Esophagus muscularis mucosa (tissue), 4 donors: Measurements from ENCODE around the gene EIF3L. TPM values are rescaled to one million over a fixed set of nuclear protein-coding genes. Genes with fewer than 3 reads are reported as not detected.
A peak's percentile ranks its signal among the peaks of the same experiment; 100 is the strongest.

Experiments
- DNase-seq: peaks from one replicate; pipeline ENCODE4 v3.0.0-alpha.2; 2017; ENCODE audit errors: extremely low spot score
- H3K27ac ChIP-seq, 4 donors: fragments of 200-600 bp; sonication (generic); replicated peaks in 1 of 4; 1 replicate in 3 of 4; 2 replicates in 1 of 4; pipeline ENCODE4 v1.5.1; 2016 to 2019; ENCODE audit warnings: mild to moderate bottlenecking in 1 of 4
- H3K27me3 ChIP-seq, 4 donors: fragments of 200-600 bp; sonication (generic); one replicate each; pipeline versions ENCODE4 v1.5.1 to v1.6.0; 2016 to 2019
- H3K36me3 ChIP-seq, 4 donors: fragments of 200-600 bp; sonication (generic); one replicate each; pipeline ENCODE4 v1.5.1; 2016 to 2019
- H3K4me1 ChIP-seq, 4 donors: fragments of 200-600 bp; sonication (generic); one replicate each; pipeline ENCODE4 v1.5.1; 2016 to 2019
- H3K4me3 ChIP-seq, 4 donors: fragments of 200-600 bp; sonication (generic); 1 replicate in 2 of 4; 2 replicates in 2 of 4; pipeline ENCODE4 v1.5.1; 2016 to 2019; ENCODE audit warnings: mild to moderate bottlenecking in 4 of 4, moderate library complexity in 1 of 4
- H3K9me3 ChIP-seq, 4 donors: fragments of 200-600 bp; sonication (generic); 1 replicate in 3 of 4; 2 replicates in 1 of 4; pipeline ENCODE4 v1.5.1; 2016 to 2019
- EP300 ChIP-seq: sonication (generic); formaldehyde crosslinking; IDR thresholded peaks from one replicate; pipeline ENCODE4 v1.6.1; 2017; ENCODE audit warnings: antibody characterized with exemption
- POLR2A ChIP-seq: fragments of 450-650 bp; IDR thresholded peaks from one replicate; pipeline ENCODE4 v1.6.1; 2017; ENCODE audit warnings: antibody characterized with exemption, moderate library complexity, mild to moderate bottlenecking, low read depth
- POLR2AphosphoS5 ChIP-seq, 2 donors: sonication (generic); formaldehyde crosslinking; IDR thresholded peaks; one replicate each; pipeline ENCODE4 v1.6.1; 2017; ENCODE audit warnings: antibody characterized with exemption in 2 of 2
- WGBS: methylation state at CpG from one replicate; pipeline ENCODE4 v1.1.5; 2018; 5-methylcytosine and 5-hydroxymethylcytosine counted together
- intact Hi-C: fragments of 100-400 bp; cut with DNase I; formaldehyde crosslinking; loops from one replicate; pipeline ENCODE4 v1.15.1; 2023
- total RNA-seq, 4 donors: library from RNA; depleted of rRNA; stranded (reverse); fragments of >200 nt; gene quantifications; one replicate each; pipeline versions ENCODE4 v1.1.0 to v1.2.1, GENCODE V29; 2016
- TF ChIP-seq, protein P1 (sequence below), 3 experiments: fragments of 200-600 bp in 2 of 3; fragments of 450-650 bp in 1 of 3; sonication (generic) in 2 of 3; IDR thresholded peaks; one replicate each; pipeline ENCODE4 v1.5.1; 2017 to 2019; ENCODE audit warnings: antibody characterized with exemption in 3 of 3, mild to moderate bottlenecking in 2 of 3, moderate library complexity in 1 of 3

EIF3L gene
- total RNA-seq, 4 donors from 2014 or later = 348 to 494 (median 425) TPM

DNA sequence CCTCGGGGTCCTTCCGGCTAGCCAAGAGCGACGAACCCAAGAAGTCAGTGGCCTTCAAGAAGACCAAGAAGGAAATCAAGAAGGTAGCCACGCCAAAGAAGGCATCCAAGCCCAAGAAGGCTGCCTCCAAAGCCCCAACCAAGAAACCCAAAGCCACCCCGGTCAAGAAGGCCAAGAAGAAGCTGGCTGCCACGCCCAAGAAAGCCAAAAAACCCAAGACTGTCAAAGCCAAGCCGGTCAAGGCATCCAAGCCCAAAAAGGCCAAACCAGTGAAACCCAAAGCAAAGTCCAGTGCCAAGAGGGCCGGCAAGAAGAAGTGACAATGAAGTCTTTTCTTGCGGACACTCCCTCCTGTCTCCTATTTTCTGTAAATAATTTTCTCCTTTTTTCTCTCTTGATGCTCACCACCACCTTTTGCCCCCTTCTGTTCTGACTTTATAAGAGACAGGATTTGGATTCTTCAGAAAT lies 43.4 kb upstream of the EIF3L start:
- TF ChIP-seq EP300 (no peak), POLR2A (no peak), POLR2AphosphoS5 (IDR thresholded peaks at IDR 0.05) (no peak)
- TF ChIP-seq, protein P1, sequence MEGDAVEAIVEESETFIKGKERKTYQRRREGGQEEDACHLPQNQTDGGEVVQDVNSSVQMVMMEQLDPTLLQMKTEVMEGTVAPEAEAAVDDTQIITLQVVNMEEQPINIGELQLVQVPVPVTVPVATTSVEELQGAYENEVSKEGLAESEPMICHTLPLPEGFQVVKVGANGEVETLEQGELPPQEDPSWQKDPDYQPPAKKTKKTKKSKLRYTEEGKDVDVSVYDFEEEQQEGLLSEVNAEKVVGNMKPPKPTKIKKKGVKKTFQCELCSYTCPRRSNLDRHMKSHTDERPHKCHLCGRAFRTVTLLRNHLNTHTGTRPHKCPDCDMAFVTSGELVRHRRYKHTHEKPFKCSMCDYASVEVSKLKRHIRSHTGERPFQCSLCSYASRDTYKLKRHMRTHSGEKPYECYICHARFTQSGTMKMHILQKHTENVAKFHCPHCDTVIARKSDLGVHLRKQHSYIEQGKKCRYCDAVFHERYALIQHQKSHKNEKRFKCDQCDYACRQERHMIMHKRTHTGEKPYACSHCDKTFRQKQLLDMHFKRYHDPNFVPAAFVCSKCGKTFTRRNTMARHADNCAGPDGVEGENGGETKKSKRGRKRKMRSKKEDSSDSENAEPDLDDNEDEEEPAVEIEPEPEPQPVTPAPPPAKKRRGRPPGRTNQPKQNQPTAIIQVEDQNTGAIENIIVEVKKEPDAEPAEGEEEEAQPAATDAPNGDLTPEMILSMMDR (IDR thresholded peaks at IDR 0.05) = no peak
- Histone ChIP-seq H3K4me1 (peaks cover 49 to 69% (median 66%) of the 10 kb centered on the region in 4 donors), H3K4me3 (peak overlapping the region; percentile 61 to 73 (median 66)), H3K36me3 (no peaks in the 10 kb centered on the region), H3K9me3 (no peaks in the 10 kb centered on the region), H3K27ac (peak overlapping the region; percentile 85 to 95 (median 90)), H3K27me3 (no peaks in the 10 kb centered on the region)
- DNase-seq = no peak
- intact Hi-C loops = loop anchor here (5.0 kb wide), 1 partner anchor 59 kb away; no protein-coding TSS in a partner anchor
- WGBS = 42% methylated on average over 10 of the region's 10 CpGs

DNA sequence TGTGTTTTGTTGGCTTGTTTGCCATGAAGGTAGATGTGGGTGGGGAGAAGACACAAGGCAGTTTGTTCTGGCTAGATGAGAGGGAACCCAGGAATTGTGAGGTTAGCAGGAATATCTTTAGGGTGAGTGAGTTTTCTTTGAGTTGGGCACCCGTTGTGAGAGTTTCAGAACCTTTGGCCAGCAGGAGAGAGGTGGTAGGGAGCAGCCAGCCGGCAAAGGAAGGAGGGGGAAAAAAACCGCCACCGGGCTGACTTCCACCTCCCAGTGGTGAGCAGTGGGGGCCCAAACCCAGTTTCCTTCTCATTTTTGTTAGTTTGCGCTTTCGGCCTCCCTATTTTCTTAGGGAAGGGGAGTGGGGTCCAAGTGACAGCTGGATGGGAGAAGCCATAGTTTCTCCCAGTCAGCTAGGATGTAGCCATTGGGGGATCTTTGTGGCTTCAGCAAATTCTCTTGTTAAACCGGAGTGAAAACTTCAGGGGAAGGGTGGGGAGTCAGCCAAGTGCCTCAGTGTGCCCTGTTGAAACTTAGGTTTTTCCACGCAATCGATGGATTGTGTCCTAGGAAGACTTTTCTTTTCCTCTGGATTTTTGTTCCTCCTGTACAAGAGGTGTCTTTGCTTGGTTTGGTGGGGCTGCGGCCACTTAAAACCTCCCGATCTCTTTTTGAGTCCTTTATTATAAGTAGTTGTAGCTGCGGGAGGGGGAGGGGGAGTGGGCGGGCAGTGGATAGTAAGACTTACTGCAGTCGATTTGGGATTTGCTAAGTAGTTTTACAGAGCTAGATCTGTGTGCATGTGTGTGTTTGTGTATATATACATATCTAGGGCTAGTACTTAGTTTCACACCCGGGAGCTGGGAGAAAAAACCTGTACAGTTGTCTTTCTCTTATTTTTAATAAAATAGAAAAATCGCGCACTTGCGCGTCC lies 42.5 kb upstream of the EIF3L start:
- Histone ChIP-seq H3K9me3 (no peaks in the 10 kb centered on the region), H3K36me3 (no peaks in the 10 kb centered on the region), H3K27me3 (no peaks in the 10 kb centered on the region), H3K27ac (peak overlapping the region; percentile 85 to 95 (median 90)), H3K4me1 (peaks cover 49 to 69% (median 66%) of the 10 kb centered on the region in 4 donors), H3K4me3 (peak overlapping the region; percentile 61 to 73 (median 66))
- intact Hi-C loops = loop anchor here (5.0 kb wide), 1 partner anchor 59 kb away; no protein-coding TSS in a partner anchor
- TF ChIP-seq POLR2A = no peak
- TF ChIP-seq, protein P1 (IDR thresholded peaks at IDR 0.05) = no peak
- no peak for TF ChIP-seq EP300
- no peak for TF ChIP-seq POLR2AphosphoS5 (IDR thresholded peaks at IDR 0.05)
- DNase-seq = no peak
- 4% methylated on average over 19 of the region's 19 CpGs for WGBS

GRCh38 chr22:37807410-37808293 lies 41.6 kb upstream of the EIF3L start, which contains the start of gene GCAT:
TSS of gene GCAT (plus strand) at chr22:37807934. CDS start at chr22:37807968, 34 bp downstream.
- WGBS = under 1% methylated on average over 34 of the region's 73 CpGs

DNA sequence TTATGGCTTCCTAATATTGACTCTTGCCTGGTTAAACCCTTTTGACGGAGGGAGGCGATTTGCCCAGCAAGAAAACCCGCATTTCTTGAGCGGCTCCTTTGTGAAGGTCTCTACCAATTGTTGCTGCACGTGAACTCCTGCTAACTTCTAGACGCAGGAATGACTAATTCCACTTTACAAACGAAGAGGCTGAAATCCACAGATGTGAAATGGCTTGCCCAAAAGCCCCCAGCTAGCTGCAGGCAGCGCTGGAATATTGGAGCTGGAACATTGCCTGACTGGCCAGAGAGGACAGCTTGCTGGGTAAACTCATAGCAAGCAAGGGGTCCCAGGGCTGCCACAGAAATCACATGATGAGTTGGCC lies 40.9 kb upstream of the EIF3L start:
- H3K27ac ChIP-seq = peak overlapping the region; percentile 85 to 95 (median 90)
- WGBS = 8% methylated on average over 8 of the region's 8 CpGs
- peaks cover 38 to 53% (median 51%) of the 10 kb centered on the region in 4 donors for H3K4me1 ChIP-seq
- DNase-seq = no peak
- no peaks in the 10 kb centered on the region for H3K9me3 ChIP-seq
- intact Hi-C loops = loop anchor here (5.0 kb wide), 1 partner anchor 61 kb away; no protein-coding TSS in a partner anchor
- H3K27me3 ChIP-seq = no peaks in the 10 kb centered on the region
- H3K4me3 ChIP-seq = peak overlapping the region; percentile 61 to 73 (median 66)
- TF ChIP-seq POLR2A = no peak
- peaks cover 0 to 4% (median 0%) of the 10 kb centered on the region in 4 donors for H3K36me3 ChIP-seq

More at GRCh38 chr22:37807410-37808293, 41.6 kb upstream of the EIF3L start, which contains the start of gene GCAT:
- peak within 1 kb of the TSS; percentile 85 to 95 (median 90) for H3K27ac ChIP-seq
- peak; percentile 99 for DNase-seq
- peaks cover 43 to 59% (median 57%) of the 10 kb centered on the region in 4 donors for H3K4me1 ChIP-seq
- H3K9me3 ChIP-seq = no peaks in the 10 kb centered on the region
- no peak for TF ChIP-seq EP300
- TF ChIP-seq, protein P1 (IDR thresholded peaks at IDR 0.05) = no peak
- TF ChIP-seq POLR2AphosphoS5 (IDR thresholded peaks at IDR 0.05) = peak; percentile 81 to 87
- TF ChIP-seq POLR2A = peak; percentile 34
- intact Hi-C loops = loop anchor here (5.0 kb wide), 1 partner anchor 60 kb away; no protein-coding TSS in a partner anchor
- peak within 1 kb of the TSS; percentile 61 to 73 (median 66) for H3K4me3 ChIP-seq
- H3K27me3 ChIP-seq = no peaks in the 10 kb centered on the region
- H3K36me3 ChIP-seq = no peaks in the 10 kb centered on the region
